Adrenal gland (tissue), 12 donors: Measurements from ENCODE around the gene CDH12. TPM values are rescaled to one million over a fixed set of nuclear protein-coding genes. Genes with fewer than 3 reads are reported as not detected.

Experiments
- DNase-seq, 7 donors: peaks; one replicate each; pipeline ENCODE4 v3.0.0-alpha.2; 2019 to 2020
- H3K27ac ChIP-seq, 5 donors: fragments of 200-600 bp; sonication (generic) in 4 of 5; 1 replicate in 3 of 5; 2 replicates in 2 of 5; pipeline versions ENCODE4 v1.5.1 to v1.8.0; 2016 to 2020; ENCODE audit warnings: mild to moderate bottlenecking in 1 of 5
- H3K27me3 ChIP-seq: fragments of 200-600 bp; 2 replicates; pipeline ENCODE4 v1.8.0; 2021
- H3K36me3 ChIP-seq, 2 donors: fragments of 200-600 bp; replicated peaks in 1 of 2; 1 replicate in 1 of 2; 2 replicates in 1 of 2; pipeline versions ENCODE4 v1.5.1 to v1.8.0; 2018 to 2022
- H3K4me1 ChIP-seq, 2 donors: fragments of 200-600 bp; replicated peaks in 1 of 2; 1 replicate in 1 of 2; 2 replicates in 1 of 2; pipeline versions ENCODE4 v1.5.1 to v1.8.0; 2018 to 2021
- H3K4me3 ChIP-seq, 4 donors: fragments of 200-600 bp; sonication (generic) in 3 of 4; one replicate each; pipeline ENCODE4 v1.5.1; 2016 to 2018
- H3K9me3 ChIP-seq, 3 donors: fragments of 200-600 bp; sonication (generic) in 1 of 3; replicated peaks in 1 of 3; 1 replicate in 2 of 3; 2 replicates in 1 of 3; pipeline versions ENCODE4 v1.5.1 to v1.8.0; 2016 to 2021
- POLR2A ChIP-seq, 2 donors: fragments of 450-650 bp; IDR thresholded peaks; one replicate each; pipeline ENCODE4 v1.6.1; 2017; ENCODE audit warnings: antibody characterized with exemption in 2 of 2, mild to moderate bottlenecking in 2 of 2, moderate library complexity in 1 of 2
- WGBS, 4 donors: extraction: QIAGEN DNeasy Blood & Tissue Kit in 2 of 4; methylation state at CpG; one replicate each; pipeline versions ENCODE4 v1.1.5 to v1.1.7; 2013 to 2017; 5-methylcytosine and 5-hydroxymethylcytosine counted together
- intact Hi-C, 2 donors: fragments of 100-400 bp; cut with DNase I; formaldehyde crosslinking; loops; one replicate each; pipeline versions ENCODE4 v1.14.1 to v1.15.0; 2022 to 2023
- polyA plus RNA-seq, 3 donors: library from polyadenylated mRNA; stranded (reverse); fragments of 200-250 nt in 2 of 3; fragments of 350-450 nt in 1 of 3; fragmentation: Illumina TruSeq in 1 of 3; extraction: RNeasy Lipid Tissue Mini Kit (QIAGEN cat#74804) in 1 of 3; gene quantifications; one replicate each; pipeline ENCODE4 v1.2.3, GENCODE V29; 2013 to 2014
- total RNA-seq, 9 donors: library from RNA; depleted of rRNA in 4 of 9; stranded (reverse); fragments of >200 nt in 4 of 9; fragments of 120-200 nt in 1 of 9; fragmentation: NEBNext Ultra II Directional in 1 of 9; extraction: Animal tissue kit (Norgen Biotek cat#: 25700) in 1 of 9; gene quantifications; one replicate each; pipeline versions ENCODE4 v1.1.0 to v1.2.4, GENCODE V29; 2013 to 2023
- TF ChIP-seq, protein P1 (sequence below), 6 experiments: fragments of 450-650 bp in 4 of 6; fragments of 200-600 bp in 2 of 6; sonication (generic) in 1 of 6; IDR thresholded peaks; 1 replicate in 5 of 6; 2 replicates in 1 of 6; pipeline versions ENCODE4 v1.5.1 to v1.8.0; 2016 to 2021; ENCODE audit warnings: antibody characterized with exemption in 6 of 6, mild to moderate bottlenecking in 2 of 6, moderate library complexity in 1 of 6
- donor health status: healthy with polysubstance abuse.
- donor health status: Bipolar disorder and iron deficiency.
- donor health status: DM: yes; HTN: yes; CAD: no.
- donor health status: DM: no; HTN: no; CAD: no.
- donor health status: DM: no; HTN: no; CAD: no.
- donor health status: DM: yes; HTN: yes; CAD: no.

Gene CDH12
- total and polyA plus RNA-seq, 12 donors: 0.80 to 16.5 (median 7.8) TPM

DNA sequence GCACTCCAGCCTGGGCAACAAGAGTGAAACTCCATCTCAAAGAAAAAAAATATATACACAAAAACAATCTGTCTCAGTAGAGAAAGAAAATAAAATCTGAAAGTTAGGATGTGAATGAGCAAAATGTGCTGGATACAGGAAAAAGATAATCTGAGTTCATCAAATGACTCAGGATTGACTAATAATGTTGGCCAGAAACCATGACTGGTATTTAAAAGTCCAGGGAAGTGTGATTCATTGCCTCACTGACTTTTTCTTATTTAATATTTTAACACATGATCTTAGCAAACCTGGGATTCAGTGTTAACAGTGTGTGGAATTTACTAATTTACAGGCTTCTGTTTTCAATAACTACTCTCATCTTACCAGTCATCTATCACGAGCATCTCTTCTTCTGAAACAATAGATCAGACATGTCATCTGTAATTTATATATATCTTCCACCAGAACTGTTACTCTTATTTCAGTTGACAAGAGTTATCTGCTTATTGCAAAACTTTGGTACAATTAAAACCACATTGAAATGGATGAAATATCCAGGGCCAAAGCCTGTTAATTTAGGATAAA lies 256.7 kb downstream of the CDH12 start:
- Histone ChIP-seq H3K4me3 (no peak overlapping the region), H3K4me1 (no peaks in the 10 kb centered on the region), H3K27me3 (no peaks in the 10 kb centered on the region), H3K9me3 (no peaks in the 10 kb centered on the region), H3K36me3 (no peaks in the 10 kb centered on the region), H3K27ac (no peak overlapping the region)
- TF ChIP-seq, protein P1, sequence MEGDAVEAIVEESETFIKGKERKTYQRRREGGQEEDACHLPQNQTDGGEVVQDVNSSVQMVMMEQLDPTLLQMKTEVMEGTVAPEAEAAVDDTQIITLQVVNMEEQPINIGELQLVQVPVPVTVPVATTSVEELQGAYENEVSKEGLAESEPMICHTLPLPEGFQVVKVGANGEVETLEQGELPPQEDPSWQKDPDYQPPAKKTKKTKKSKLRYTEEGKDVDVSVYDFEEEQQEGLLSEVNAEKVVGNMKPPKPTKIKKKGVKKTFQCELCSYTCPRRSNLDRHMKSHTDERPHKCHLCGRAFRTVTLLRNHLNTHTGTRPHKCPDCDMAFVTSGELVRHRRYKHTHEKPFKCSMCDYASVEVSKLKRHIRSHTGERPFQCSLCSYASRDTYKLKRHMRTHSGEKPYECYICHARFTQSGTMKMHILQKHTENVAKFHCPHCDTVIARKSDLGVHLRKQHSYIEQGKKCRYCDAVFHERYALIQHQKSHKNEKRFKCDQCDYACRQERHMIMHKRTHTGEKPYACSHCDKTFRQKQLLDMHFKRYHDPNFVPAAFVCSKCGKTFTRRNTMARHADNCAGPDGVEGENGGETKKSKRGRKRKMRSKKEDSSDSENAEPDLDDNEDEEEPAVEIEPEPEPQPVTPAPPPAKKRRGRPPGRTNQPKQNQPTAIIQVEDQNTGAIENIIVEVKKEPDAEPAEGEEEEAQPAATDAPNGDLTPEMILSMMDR (IDR thresholded peaks at IDR 0.05): no peak
- no peak for TF ChIP-seq POLR2A (IDR thresholded peaks at IDR 0.05)
- DNase-seq: no peak
- WGBS, 4 donors: 40 to 64% (median 63%) methylated on average over 1 of the region's 1 CpG
- intact Hi-C loops: no loop called here

DNA sequence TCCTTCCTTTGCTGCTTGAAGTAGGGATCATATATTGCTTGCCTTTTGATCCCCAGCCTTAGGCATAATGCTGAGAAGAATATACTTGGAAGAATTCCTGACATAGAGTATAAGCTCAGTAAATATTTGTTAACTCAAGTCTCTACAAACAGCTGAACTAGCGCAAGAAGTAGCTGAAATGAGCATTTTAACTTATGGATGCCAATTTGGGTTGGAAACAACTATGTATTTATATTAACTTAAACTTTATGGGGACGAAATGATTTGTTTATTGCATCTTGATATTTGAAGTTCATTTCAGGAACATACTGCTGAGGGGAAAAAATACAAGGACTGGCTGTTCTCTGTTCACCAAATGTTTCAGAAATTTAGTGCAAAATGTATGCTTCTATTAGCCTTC lies 258.7 kb downstream of the CDH12 start:
- 77 to 82% (median 81%) methylated on average over 2 of the region's 2 CpGs for WGBS, 4 donors
- H3K9me3 ChIP-seq: no peaks in the 10 kb centered on the region
- H3K27ac ChIP-seq: no peak overlapping the region
- no peaks in the 10 kb centered on the region for H3K4me1 ChIP-seq
- H3K27me3 ChIP-seq: no peaks in the 10 kb centered on the region
- DNase-seq: no peak
- H3K36me3 ChIP-seq: no peaks in the 10 kb centered on the region
- TF ChIP-seq, protein P1 (IDR thresholded peaks at IDR 0.05): no peak
- TF ChIP-seq POLR2A (IDR thresholded peaks at IDR 0.05): no peak
- intact Hi-C loops: no loop called here
- no peak overlapping the region for H3K4me3 ChIP-seq

DNA sequence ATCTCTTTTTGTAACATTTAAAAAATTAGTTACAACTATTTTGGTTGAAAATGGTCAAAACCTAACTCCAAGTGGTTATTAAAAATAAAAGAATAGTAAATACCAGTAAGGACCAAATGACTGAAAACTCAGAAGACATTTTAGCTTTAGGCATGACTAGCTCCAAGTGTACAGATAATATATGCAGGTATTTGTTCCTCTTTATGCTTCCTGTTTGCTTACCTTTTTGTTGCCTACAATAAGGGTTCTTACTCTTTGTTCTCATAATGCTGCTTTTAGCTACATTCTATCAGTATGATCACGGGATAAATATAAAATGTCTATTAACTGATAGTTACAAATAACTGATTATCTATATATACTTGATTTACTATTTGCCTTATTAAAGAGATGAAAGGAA lies 259.6 kb downstream of the CDH12 start:
- Histone ChIP-seq H3K9me3 (no peaks in the 10 kb centered on the region), H3K36me3 (no peaks in the 10 kb centered on the region), H3K27ac (no peak overlapping the region), H3K4me3 (no peak overlapping the region), H3K27me3 (no peaks in the 10 kb centered on the region), H3K4me1 (no peaks in the 10 kb centered on the region)
- no peak for DNase-seq
- intact Hi-C loops: no loop called here
- 75 to 96% (median 83%) methylated on average over 1 of the region's 1 CpG for WGBS, 4 donors
- TF ChIP-seq, protein P1 (IDR thresholded peaks at IDR 0.05): no peak
- no peak for TF ChIP-seq POLR2A (IDR thresholded peaks at IDR 0.05)

DNA sequence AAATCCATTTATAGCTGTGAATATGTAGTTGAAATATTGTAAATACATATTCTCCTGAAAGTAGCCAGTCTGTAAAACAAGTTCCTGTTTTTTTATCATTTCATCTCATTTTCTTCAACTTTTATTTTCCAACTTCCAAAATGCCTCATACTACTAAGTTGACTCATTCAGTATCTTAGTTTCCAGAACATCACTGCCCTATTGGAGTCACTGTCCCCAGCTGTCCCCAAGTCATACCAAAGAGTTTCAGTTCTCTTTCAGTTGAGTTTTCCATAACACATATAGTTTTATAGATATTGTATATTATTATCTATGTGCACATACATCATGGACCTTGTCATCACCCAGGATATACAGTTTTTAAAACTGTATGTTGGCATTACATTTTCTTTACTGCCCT lies 261.7 kb downstream of the CDH12 start:
- no peak overlapping the region for H3K4me3 ChIP-seq
- no peaks in the 10 kb centered on the region for H3K27me3 ChIP-seq
- no peaks in the 10 kb centered on the region for H3K4me1 ChIP-seq
- no peaks in the 10 kb centered on the region for H3K9me3 ChIP-seq
- DNase-seq: no peak
- intact Hi-C loops: no loop called here
- no peak for TF ChIP-seq POLR2A (IDR thresholded peaks at IDR 0.05)
- TF ChIP-seq, protein P1 (IDR thresholded peaks at IDR 0.05): no peak
- H3K36me3 ChIP-seq: no peaks in the 10 kb centered on the region
- no peak overlapping the region for H3K27ac ChIP-seq
